HG03378 (cell line): ENCODE data around the gene TUT7.

Experiments used
- ATAC-seq: cut with Tn5 transposase; IDR thresholded peaks from one replicate; pipeline ENCODE4 v1.9.1; 2021; ENCODE audit warnings: mild to moderate bottlenecking, moderate library complexity; ENCODE audit not compliant: unreplicated experiment

The TUT7 gene

GRCh38 chr9:86272221-86272620 is 82.0 kb downstream of the TUT7 start:
- ATAC-seq = no peak

- ATAC-seq = no peak
These were observed 90.3 kb downstream of the TUT7 start for GRCh38 chr9:86263876-86264275.

- ATAC-seq = no peak
These were observed 91.7 kb downstream of the TUT7 start for GRCh38 chr9:86262492-86262891.

- no peak for ATAC-seq
These were observed 94.7 kb downstream of the TUT7 start, which contains the start of gene C9orf153 for GRCh38 chr9:86259557-86259956. Gene C9orf153, minus strand, starts transcription at chr9:86259657. Its CDS starts 30,054 bp downstream, at chr9:86229603.

- ATAC-seq = no peak
These were observed 96.8 kb downstream of the TUT7 start for GRCh38 chr9:86257391-86257790.

- ATAC-seq = no peak
These were observed 97.6 kb downstream of the TUT7 start for GRCh38 chr9:86256653-86257052.

- no peak for ATAC-seq
These were observed 100.6 kb downstream of the TUT7 start for GRCh38 chr9:86253577-86253976.

- no peak for ATAC-seq
These were observed 101.3 kb downstream of the TUT7 start for GRCh38 chr9:86252870-86253269.

- ATAC-seq = no peak
These were observed 104.1 kb downstream of the TUT7 start for GRCh38 chr9:86250123-86250522.

GRCh38 chr9:86248746-86249145 is 105.5 kb downstream of the TUT7 start:
- no peak for ATAC-seq

GRCh38 chr9:86246752-86247161 is 107.5 kb downstream of the TUT7 start:
- peak; percentile 96 for ATAC-seq

GRCh38 chr9:86242071-86242470 is 112.1 kb downstream of the TUT7 start:
- ATAC-seq = no peak

GRCh38 chr9:86241216-86241615 is 113.0 kb downstream of the TUT7 start:
- no peak for ATAC-seq

GRCh38 chr9:86238861-86239770 is 115.1 kb downstream of the TUT7 start:
- no peak for ATAC-seq
